Measurements from ENCODE around the gene ZSCAN26.

Gene ZSCAN26

DNA sequence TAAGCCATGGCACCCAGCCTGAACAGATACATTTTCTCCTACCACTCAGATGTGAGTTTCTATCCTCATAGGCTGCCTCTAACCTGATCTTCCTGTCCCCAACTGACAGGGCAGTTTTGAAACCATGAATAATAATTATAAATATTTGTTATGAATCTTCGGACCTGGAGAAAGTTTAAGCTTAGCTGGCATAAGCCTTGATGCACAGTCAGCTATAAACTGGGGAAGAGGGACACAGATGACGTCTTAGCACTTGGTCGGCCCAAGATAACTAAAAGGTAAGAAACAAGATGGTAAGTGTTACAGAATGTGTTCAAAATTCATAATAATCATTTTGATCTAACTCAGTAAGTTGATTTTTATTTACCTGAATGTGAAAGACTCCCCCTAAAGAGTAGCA is 23.0 kb upstream of the ZSCAN26 start:
- DNase-seq (ENCODE audit: low spot score), result no peak
- in situ Hi-C loops (cut with MboI; ENCODE audit: low pct_unique_long_range_greater_than_20kb, low sequenced_read_pairs, unreplicated experiment), result no loop called here
- TF ChIP-seq, protein P1, sequence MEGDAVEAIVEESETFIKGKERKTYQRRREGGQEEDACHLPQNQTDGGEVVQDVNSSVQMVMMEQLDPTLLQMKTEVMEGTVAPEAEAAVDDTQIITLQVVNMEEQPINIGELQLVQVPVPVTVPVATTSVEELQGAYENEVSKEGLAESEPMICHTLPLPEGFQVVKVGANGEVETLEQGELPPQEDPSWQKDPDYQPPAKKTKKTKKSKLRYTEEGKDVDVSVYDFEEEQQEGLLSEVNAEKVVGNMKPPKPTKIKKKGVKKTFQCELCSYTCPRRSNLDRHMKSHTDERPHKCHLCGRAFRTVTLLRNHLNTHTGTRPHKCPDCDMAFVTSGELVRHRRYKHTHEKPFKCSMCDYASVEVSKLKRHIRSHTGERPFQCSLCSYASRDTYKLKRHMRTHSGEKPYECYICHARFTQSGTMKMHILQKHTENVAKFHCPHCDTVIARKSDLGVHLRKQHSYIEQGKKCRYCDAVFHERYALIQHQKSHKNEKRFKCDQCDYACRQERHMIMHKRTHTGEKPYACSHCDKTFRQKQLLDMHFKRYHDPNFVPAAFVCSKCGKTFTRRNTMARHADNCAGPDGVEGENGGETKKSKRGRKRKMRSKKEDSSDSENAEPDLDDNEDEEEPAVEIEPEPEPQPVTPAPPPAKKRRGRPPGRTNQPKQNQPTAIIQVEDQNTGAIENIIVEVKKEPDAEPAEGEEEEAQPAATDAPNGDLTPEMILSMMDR (IDR thresholded peaks at IDR 0.05; ENCODE audit: extremely low read depth, insufficient read depth, missing control alignments), result no peak

DNA sequence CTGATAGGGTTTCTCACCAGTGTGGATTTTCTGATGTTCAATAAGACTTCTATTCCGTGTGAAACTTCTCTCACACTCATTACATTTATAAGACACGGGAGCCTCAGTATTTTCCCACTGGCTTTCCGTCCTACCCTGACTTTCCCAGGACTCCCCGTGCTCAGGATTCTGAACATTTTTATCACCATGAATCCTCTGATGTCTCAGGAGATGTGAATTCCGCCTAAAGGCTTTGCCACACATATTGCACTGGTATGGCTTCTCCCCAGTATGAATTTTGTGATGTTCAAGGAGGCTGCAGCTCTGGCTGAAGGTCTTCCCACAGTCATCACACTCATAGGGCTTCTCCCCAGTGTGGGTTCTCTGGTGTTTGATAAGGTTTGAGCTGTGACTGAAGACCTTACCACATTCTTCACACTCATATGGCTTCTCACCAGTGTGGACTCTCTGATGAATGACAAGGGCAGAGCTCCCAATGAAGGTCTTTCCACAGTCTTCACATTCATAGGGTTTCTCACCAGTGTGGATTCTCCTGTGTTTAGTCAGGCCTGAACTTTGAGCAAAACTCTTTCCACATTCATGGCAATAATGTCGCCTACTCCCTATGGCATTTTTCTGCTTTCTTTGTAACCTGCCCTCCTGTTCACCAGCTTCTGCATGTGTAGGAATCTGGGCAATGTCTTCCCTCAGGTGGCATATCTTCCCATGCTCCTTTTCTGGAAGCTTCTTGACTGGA is 21.6 kb upstream of the ZSCAN26 start:
- in situ Hi-C loops (cut with MboI; ENCODE audit: low pct_unique_long_range_greater_than_20kb, low sequenced_read_pairs, unreplicated experiment), result no loop called here
- no peak for DNase-seq (ENCODE audit: low spot score)
- TF ChIP-seq, protein P1 (IDR thresholded peaks at IDR 0.05; ENCODE audit: extremely low read depth, insufficient read depth, missing control alignments), result no peak

DNA sequence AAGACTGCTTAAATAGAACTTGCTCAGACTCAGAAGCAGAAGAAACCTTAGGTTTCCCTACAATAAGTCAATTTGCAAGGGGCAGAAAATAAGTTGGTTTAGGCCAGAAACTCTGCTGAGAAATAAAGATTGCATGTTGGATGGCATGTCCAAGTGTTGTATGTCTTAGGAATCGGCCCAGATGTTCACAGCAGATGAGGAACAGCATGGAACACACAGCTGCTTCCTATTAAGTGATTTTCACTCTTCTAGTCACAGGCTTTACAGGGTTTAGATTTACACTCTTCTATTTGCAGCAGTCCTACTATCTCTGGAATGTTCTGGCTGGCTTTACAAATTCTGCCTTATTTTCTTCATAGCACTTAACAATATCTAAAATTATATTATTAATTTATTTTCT is 18.0 kb upstream of the ZSCAN26 start:
- in situ Hi-C loops (cut with MboI; ENCODE audit: low pct_unique_long_range_greater_than_20kb, low sequenced_read_pairs, unreplicated experiment), result no loop called here
- TF ChIP-seq, protein P1 (IDR thresholded peaks at IDR 0.05; ENCODE audit: extremely low read depth, insufficient read depth, missing control alignments), result no peak
- no peak for DNase-seq (ENCODE audit: low spot score)

DNA sequence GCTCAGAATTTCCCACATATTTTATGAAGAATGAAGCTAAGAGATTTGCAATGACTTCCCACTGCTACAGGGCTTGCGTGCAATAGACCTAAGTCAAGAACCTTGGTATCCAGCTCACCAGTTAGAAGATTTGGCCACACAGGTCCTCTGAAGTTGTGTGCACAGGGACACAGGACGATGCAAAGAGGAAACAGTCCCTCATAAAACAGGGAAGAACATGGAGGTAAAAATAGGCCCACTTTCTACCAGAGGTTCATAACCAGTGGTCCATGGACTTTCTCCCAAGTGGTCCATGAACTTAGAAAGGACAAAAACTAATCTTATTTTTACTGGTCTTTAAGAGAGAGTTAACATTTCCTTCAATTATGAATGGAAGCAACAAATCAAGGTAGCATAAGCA is 16.2 kb upstream of the ZSCAN26 start:
- DNase-seq (ENCODE audit: low spot score), result no peak
- in situ Hi-C loops (cut with MboI; ENCODE audit: low pct_unique_long_range_greater_than_20kb, low sequenced_read_pairs, unreplicated experiment), result no loop called here
- TF ChIP-seq, protein P1 (IDR thresholded peaks at IDR 0.05; ENCODE audit: extremely low read depth, insufficient read depth, missing control alignments), result no peak

DNA sequence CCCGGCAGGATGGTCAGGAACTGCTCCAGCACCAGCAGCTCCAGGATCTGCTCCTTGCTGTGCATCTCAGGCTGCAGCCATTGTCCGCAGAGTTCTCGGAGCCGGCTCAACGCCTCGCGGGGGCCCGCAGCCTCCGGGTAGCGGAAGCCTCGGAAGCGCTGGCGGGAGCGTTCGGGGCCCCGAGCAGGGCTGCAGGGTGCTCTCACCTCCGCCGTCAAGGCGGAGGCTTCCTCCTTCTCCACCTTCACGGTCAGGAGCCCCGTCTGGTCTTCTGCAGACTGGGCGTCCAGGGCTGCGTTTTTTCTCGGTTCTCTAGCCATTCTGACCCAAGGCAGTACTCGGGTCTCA is 15.3 kb upstream of the ZSCAN26 start:
- DNase-seq (ENCODE audit: low spot score), result peak; percentile 38
- in situ Hi-C loops (cut with MboI; ENCODE audit: low pct_unique_long_range_greater_than_20kb, low sequenced_read_pairs, unreplicated experiment), result no loop called here

DNA sequence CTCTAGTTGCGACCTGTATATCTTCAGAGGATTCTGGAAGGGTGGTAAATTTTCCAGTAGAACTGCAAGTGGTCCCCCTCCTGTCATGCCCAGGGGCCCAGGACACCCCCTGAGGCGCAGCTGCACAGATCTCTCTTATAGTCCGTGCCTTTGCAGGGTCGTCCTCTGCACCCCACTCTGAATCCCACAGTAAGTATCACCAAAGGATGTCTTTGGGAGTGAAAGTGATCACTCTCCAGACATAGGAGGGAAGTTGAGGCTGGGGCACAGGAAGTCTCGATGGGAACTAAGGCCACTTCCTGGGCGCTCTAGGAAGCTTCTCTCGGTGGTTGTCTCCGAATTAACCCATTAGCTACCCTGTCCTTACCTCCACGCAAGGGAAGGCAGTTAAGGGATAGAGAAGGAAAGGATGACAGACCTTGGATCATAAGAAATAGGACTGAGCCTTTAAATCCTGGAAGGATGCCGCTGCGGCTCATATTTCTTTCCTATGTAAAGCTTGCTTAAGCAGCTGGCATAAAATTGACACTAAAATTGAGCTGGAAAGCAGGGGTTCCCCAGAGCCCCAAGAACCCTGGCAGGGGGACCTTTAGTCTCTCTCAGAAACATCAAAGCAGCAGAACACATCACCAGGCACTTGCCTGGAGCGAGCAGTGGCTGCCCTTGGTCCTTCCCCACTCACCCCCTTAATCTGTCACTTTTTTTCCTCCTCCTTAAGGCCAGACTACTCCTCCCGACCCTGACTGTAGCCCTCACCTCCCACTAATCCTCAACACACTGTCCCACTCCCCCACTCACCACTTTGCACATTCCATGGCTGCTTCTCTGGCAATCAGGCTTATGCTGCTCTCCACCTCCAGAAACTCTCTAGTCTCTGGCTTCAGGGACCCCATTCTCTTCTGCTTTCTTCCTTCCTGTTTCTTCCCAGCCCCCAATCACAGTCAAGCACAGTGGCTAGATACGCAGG is 14.7 kb upstream of the ZSCAN26 start, which contains the start of gene ZKSCAN4:
ZKSCAN4 (minus strand) TSS at position 261 of the 967 bp plus-strand sequence. CDS start 289 bp downstream, outside the sequence.
- TF ChIP-seq, protein P1 (IDR thresholded peaks at IDR 0.05; ENCODE audit: extremely low read depth, insufficient read depth, missing control alignments), result no peak
- DNase-seq (ENCODE audit: low spot score), result peak; percentile 83
- in situ Hi-C loops (cut with MboI; ENCODE audit: low pct_unique_long_range_greater_than_20kb, low sequenced_read_pairs, unreplicated experiment), result no loop called here

More for the DNA sequence above, 15.3 kb upstream of the ZSCAN26 start:
- TF ChIP-seq, protein P1 (IDR thresholded peaks at IDR 0.05; ENCODE audit: extremely low read depth, insufficient read depth, missing control alignments), result no peak
